GM10266 (cell line): ENCODE data around the gene PLXNA4.

Experiments
- DNase-seq: peaks from one replicate; pipeline ENCODE4 v3.0.0; 2012; ENCODE audit errors: extremely low spot score
- CTCF ChIP-seq: IDR thresholded peaks from 2 replicates; pipeline ENCODE4 v1.5.1; 2012; ENCODE audit warnings: mild to moderate bottlenecking, low read depth; ENCODE audit not compliant: control insufficient read depth, insufficient read depth; ENCODE audit errors: missing control alignments

Gene PLXNA4

GRCh38 chr7:132410385-132410784 lies 165.9 kb downstream of the PLXNA4 start:
- no peak for TF ChIP-seq CTCF

GRCh38 chr7:132407764-132408163 lies 168.5 kb downstream of the PLXNA4 start:
- DNase-seq, result no peak
- no peak for TF ChIP-seq CTCF

More at GRCh38 chr7:132410385-132410784, 165.9 kb downstream of the PLXNA4 start:
- DNase-seq, result no peak

- no peak for TF ChIP-seq CTCF
- no peak for DNase-seq
Observed at GRCh38 chr7:132406039-132406438, 170.2 kb downstream of the PLXNA4 start.

- TF ChIP-seq CTCF, result no peak
- DNase-seq, result no peak
Observed at GRCh38 chr7:132404261-132404660, 172.0 kb downstream of the PLXNA4 start.

- no peak for DNase-seq
- no peak for TF ChIP-seq CTCF
Observed at GRCh38 chr7:132403465-132404110, 172.7 kb downstream of the PLXNA4 start.

GRCh38 chr7:132402751-132403245 lies 173.5 kb downstream of the PLXNA4 start:
- no peak for TF ChIP-seq CTCF
- DNase-seq, result no peak

GRCh38 chr7:132402096-132402495 lies 174.2 kb downstream of the PLXNA4 start:
- no peak for TF ChIP-seq CTCF
- DNase-seq, result no peak
